Osteocyte (in vitro differentiated cells): Measurements from ENCODE around the gene HOXB3. TPM values are rescaled to one million over a fixed set of nuclear protein-coding genes. Genes with fewer than 3 reads are reported as not detected.

Experiments used
- DNase-seq: peaks from one replicate; pipeline ENCODE4 v3.0.0; 2021; ENCODE audit warnings: mixed read lengths; ENCODE audit not compliant: unreplicated experiment; ENCODE audit errors: extremely low spot score
- H3K27ac Mint-ChIP-seq: one replicate; pipeline ENCODE4 v1.8.0; 2021; ENCODE audit warnings: mild to moderate bottlenecking, mixed read lengths; ENCODE audit not compliant: unreplicated experiment
- H3K27me3 Mint-ChIP-seq: one replicate; pipeline ENCODE4 v1.8.0; 2021; ENCODE audit warnings: mixed read lengths; ENCODE audit not compliant: unreplicated experiment
- H3K36me3 Mint-ChIP-seq: one replicate; pipeline ENCODE4 v1.8.0; 2021; ENCODE audit warnings: mixed read lengths; ENCODE audit not compliant: unreplicated experiment
- H3K4me1 Mint-ChIP-seq: one replicate; pipeline ENCODE4 v1.8.0; 2021; ENCODE audit warnings: mixed read lengths; ENCODE audit not compliant: unreplicated experiment
- H3K4me3 Mint-ChIP-seq: one replicate; pipeline ENCODE4 v1.8.0; 2021; ENCODE audit warnings: mild to moderate bottlenecking, moderate library complexity, mixed read lengths; ENCODE audit not compliant: unreplicated experiment
- H3K9me3 Mint-ChIP-seq: one replicate; pipeline ENCODE4 v1.8.0; 2021; ENCODE audit warnings: mixed read lengths; ENCODE audit not compliant: unreplicated experiment
- CTCF ChIP-seq: fragments of 200-600 bp; sonication (generic); IDR thresholded peaks from 2 replicates; pipeline ENCODE4 v1.5.0; 2021; ENCODE audit warnings: antibody characterized with exemption, mild to moderate bottlenecking, moderate library complexity
- total RNA-seq: library from RNA; stranded (reverse); gene quantifications from 2 replicates; pipeline ENCODE4 v1.2.1, GENCODE V29; 2021

HOXB3 gene
- total RNA-seq, 1 donor from 2014 or later = 0.46 TPM

GRCh38 chr17:48569674-48570324, 20.2 kb downstream of the HOXB3 start:
- no peak for TF ChIP-seq CTCF
- Mint-ChIP-seq H3K9me3 (no peaks in the 10 kb centered on the region), H3K4me1 (no peaks in the 10 kb centered on the region), H3K36me3 (no peaks in the 10 kb centered on the region), H3K27ac (no peak overlapping the region), H3K27me3 (peaks cover 43% of the 10 kb centered on the region), H3K4me3 (no peak overlapping the region)
- DNase-seq = no peak

GRCh38 chr17:48569240-48569582, 20.8 kb downstream of the HOXB3 start:
- Mint-ChIP-seq H3K27ac (no peak overlapping the region), H3K4me1 (no peaks in the 10 kb centered on the region), H3K36me3 (no peaks in the 10 kb centered on the region), H3K9me3 (no peaks in the 10 kb centered on the region), H3K4me3 (no peak overlapping the region), H3K27me3 (peaks cover 37% of the 10 kb centered on the region)
- no peak for TF ChIP-seq CTCF
- no peak for DNase-seq

- no peak for DNase-seq
- no peak for TF ChIP-seq CTCF
- no peaks in the 10 kb centered on the region for H3K9me3 Mint-ChIP-seq
- H3K36me3 Mint-ChIP-seq = no peaks in the 10 kb centered on the region
- no peaks in the 10 kb centered on the region for H3K4me1 Mint-ChIP-seq
- no peak overlapping the region for H3K4me3 Mint-ChIP-seq
- no peak overlapping the region for H3K27ac Mint-ChIP-seq
- peaks cover 34% of the 10 kb centered on the region for H3K27me3 Mint-ChIP-seq
These were observed 21.4 kb downstream of the HOXB3 start for GRCh38 chr17:48568499-48569239.

DNA sequence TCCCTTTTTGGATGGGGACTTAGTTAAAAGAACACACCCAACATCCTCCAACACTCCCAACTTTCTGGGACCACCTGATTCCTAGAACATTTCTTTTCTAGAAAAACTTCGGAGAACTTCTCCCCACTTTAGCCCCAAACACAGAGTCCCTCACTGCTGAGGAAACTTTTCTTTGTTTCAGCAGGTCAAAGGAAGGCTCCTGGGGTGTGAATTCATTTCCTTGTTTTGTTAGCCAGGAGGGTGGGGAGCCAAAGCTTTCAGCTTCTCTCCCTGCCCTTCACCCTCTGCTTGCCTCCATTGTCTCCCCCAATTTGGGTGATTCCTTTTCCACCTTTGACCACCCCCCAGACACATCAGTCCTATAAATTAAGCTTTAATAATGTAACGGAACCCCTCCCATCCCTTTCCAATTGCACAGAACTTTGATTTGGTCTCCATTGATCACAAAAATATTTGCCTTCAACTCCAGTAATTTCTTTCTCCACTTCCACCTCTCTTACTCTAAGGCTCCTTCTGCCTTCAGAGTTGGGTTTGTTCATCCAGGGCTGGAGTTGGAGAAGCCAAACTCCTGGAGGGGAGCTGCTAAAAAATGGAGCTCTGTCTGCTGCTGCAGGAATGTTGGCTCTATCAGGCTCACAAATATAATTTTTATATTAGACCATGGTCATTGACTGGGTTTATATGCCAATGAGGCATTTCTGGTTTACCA, 22.2 kb downstream of the HOXB3 start:
- DNase-seq = no peak
- Mint-ChIP-seq H3K4me1 (no peaks in the 10 kb centered on the region), H3K9me3 (no peaks in the 10 kb centered on the region), H3K27ac (no peak overlapping the region), H3K27me3 (peaks cover 34% of the 10 kb centered on the region), H3K4me3 (no peak overlapping the region), H3K36me3 (no peaks in the 10 kb centered on the region)
- TF ChIP-seq CTCF = no peak

GRCh38 chr17:48567209-48567608, 22.8 kb downstream of the HOXB3 start:
- no peak for TF ChIP-seq CTCF
- H3K4me3 Mint-ChIP-seq = no peak overlapping the region
- no peaks in the 10 kb centered on the region for H3K4me1 Mint-ChIP-seq
- H3K36me3 Mint-ChIP-seq = no peaks in the 10 kb centered on the region
- no peaks in the 10 kb centered on the region for H3K9me3 Mint-ChIP-seq
- no peak overlapping the region for H3K27ac Mint-ChIP-seq
- H3K27me3 Mint-ChIP-seq = peaks cover 34% of the 10 kb centered on the region
- DNase-seq = no peak
